Nucleus accumbens (tissue), 56 donors: ENCODE data around the gene KLHL5.
"Not testable (repeated sequence)": the region's sequence is repeated elsewhere in the genome, so short reads cannot be mapped to it uniquely, and the experiment has no call there.

Experiments
- DNase-seq, 56 donors: peaks; one replicate each; lab custom pipeline; 2025; lab: John Stamatoyannopoulos, UW

Gene KLHL5

GRCh38 chr4:39096847-39097246 lies 34.8 kb downstream of the KLHL5 start:
- DNase-seq, result no peak

GRCh38 chr4:39097290-39097689 lies 35.3 kb downstream of the KLHL5 start:
- DNase-seq, result no peak

- DNase-seq, result no peak
Observed at GRCh38 chr4:39102297-39102696, 40.3 kb downstream of the KLHL5 start.

- DNase-seq, result no peak
Observed at GRCh38 chr4:39103291-39103690, 41.3 kb downstream of the KLHL5 start.

- DNase-seq, result no peak
Observed at GRCh38 chr4:39104255-39104654, 42.2 kb downstream of the KLHL5 start.

GRCh38 chr4:39106011-39106410 lies 44.0 kb downstream of the KLHL5 start:
- no peak for DNase-seq

GRCh38 chr4:39114436-39114835 lies 52.4 kb downstream of the KLHL5 start:
- DNase-seq, result no peak

GRCh38 chr4:39118034-39118658 lies 56.1 kb downstream of the KLHL5 start:
- DNase-seq, result no peak

- DNase-seq, result no peak
Observed at GRCh38 chr4:39120418-39120817, 58.4 kb downstream of the KLHL5 start.

- no peak for DNase-seq
Observed at GRCh38 chr4:39124885-39125599, 63.0 kb downstream of the KLHL5 start.

- no peak for DNase-seq
Observed at GRCh38 chr4:39125600-39125985, 63.6 kb downstream of the KLHL5 start.

GRCh38 chr4:39126256-39127095 lies 64.4 kb downstream of the KLHL5 start:
- DNase-seq, result no peak

GRCh38 chr4:39133623-39134022 lies 71.6 kb downstream of the KLHL5 start:
- DNase-seq, result no peak

GRCh38 chr4:39134683-39135306 lies 72.8 kb downstream of the KLHL5 start:
- peak in 1 of 56 donors; percentile 20 for DNase-seq

GRCh38 chr4:39138227-39138626 lies 76.2 kb downstream of the KLHL5 start:
- DNase-seq, result not testable (repeated sequence)

- DNase-seq, result no peak
Observed at GRCh38 chr4:39146211-39146610, 84.2 kb downstream of the KLHL5 start.

GRCh38 chr4:39154009-39154408 lies 92.0 kb downstream of the KLHL5 start:
- no peak for DNase-seq

- no peak for DNase-seq
Observed at GRCh38 chr4:39157520-39157919, 95.5 kb downstream of the KLHL5 start.

- DNase-seq, result no peak
Observed at GRCh38 chr4:39166177-39166576, 104.1 kb downstream of the KLHL5 start.

GRCh38 chr4:39166669-39167068 lies 104.6 kb downstream of the KLHL5 start:
- DNase-seq, result no peak

GRCh38 chr4:39169426-39169825 lies 107.4 kb downstream of the KLHL5 start:
- no peak for DNase-seq
